ENCODE measurements around the gene ABCA8.
"Not testable (repeated sequence)": the region's sequence is repeated elsewhere in the genome, so short reads cannot be mapped to it uniquely, and the experiment has no call there.

The ABCA8 gene

GRCh38 chr17:68832109-68832802 is 122.9 kb downstream of the ABCA8 start:
- TF ChIP-seq, protein P1, sequence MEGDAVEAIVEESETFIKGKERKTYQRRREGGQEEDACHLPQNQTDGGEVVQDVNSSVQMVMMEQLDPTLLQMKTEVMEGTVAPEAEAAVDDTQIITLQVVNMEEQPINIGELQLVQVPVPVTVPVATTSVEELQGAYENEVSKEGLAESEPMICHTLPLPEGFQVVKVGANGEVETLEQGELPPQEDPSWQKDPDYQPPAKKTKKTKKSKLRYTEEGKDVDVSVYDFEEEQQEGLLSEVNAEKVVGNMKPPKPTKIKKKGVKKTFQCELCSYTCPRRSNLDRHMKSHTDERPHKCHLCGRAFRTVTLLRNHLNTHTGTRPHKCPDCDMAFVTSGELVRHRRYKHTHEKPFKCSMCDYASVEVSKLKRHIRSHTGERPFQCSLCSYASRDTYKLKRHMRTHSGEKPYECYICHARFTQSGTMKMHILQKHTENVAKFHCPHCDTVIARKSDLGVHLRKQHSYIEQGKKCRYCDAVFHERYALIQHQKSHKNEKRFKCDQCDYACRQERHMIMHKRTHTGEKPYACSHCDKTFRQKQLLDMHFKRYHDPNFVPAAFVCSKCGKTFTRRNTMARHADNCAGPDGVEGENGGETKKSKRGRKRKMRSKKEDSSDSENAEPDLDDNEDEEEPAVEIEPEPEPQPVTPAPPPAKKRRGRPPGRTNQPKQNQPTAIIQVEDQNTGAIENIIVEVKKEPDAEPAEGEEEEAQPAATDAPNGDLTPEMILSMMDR (IDR thresholded peaks at IDR 0.05; ENCODE audit: low read depth, low read length): no peak
- H3K4me3 ChIP-seq (replicated peaks in 1 of 2; ENCODE audit: low read depth in 2 of 2, low read length in 2 of 2): no peak overlapping the region
- no peak for DNase-seq (ENCODE audit: low read depth in 2 of 2)

DNA sequence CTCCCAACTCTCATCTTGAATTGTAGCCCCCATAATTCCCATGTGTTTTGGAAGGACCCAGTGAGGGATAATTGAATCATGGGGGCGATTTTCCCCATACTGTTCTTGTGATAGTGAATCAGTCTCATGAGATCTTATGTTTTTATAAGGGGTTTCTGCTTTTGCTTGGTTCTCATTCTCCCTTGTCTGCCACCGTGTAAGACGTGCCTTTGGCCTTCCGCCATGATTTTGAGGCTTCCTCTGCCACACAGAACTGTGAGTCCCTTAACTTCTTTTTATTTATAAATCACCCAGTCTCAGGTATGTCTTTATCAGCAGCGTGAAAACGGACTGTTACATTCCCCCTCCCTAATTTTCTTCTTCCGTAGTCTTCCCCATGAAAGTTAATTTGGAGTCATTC is 124.0 kb downstream of the ABCA8 start:
- no peak for DNase-seq (ENCODE audit: low read depth in 2 of 2)
- H3K4me3 ChIP-seq (replicated peaks in 1 of 2; ENCODE audit: low read depth in 2 of 2, low read length in 2 of 2): no peak overlapping the region
- TF ChIP-seq, protein P1 (IDR thresholded peaks at IDR 0.05; ENCODE audit: low read depth, low read length): no peak

DNA sequence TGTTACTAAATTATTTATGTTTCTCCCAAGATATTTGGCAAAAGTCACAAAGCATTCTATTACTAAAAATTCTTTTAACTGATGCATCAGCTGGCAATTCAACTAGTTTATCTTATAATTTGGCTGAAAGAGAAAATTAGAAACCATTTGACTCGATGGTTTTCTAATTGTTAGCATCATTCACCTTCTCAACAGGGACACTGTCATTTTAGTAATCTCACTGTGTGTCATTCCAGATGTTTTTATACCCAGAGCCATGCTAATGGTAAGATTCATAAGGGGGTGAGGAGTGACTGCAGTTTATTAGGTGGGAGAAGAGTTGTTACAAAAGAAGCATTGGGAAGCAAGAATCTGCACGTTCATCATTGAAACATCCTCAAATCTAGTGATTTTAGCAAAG is 124.9 kb downstream of the ABCA8 start:
- no peak for DNase-seq (ENCODE audit: low read depth in 2 of 2)
- no peak overlapping the region for H3K4me3 ChIP-seq (replicated peaks in 1 of 2; ENCODE audit: low read depth in 2 of 2, low read length in 2 of 2)
- TF ChIP-seq, protein P1 (IDR thresholded peaks at IDR 0.05; ENCODE audit: low read depth, low read length): no peak

- no peak for DNase-seq (ENCODE audit: low read depth in 2 of 2)
- H3K4me3 ChIP-seq (replicated peaks in 1 of 2; ENCODE audit: low read depth in 2 of 2, low read length in 2 of 2): no peak overlapping the region
- TF ChIP-seq, protein P1 (IDR thresholded peaks at IDR 0.05; ENCODE audit: low read depth, low read length): no peak
Measured at GRCh38 chr17:68829211-68829610, 126.0 kb downstream of the ABCA8 start.

DNA sequence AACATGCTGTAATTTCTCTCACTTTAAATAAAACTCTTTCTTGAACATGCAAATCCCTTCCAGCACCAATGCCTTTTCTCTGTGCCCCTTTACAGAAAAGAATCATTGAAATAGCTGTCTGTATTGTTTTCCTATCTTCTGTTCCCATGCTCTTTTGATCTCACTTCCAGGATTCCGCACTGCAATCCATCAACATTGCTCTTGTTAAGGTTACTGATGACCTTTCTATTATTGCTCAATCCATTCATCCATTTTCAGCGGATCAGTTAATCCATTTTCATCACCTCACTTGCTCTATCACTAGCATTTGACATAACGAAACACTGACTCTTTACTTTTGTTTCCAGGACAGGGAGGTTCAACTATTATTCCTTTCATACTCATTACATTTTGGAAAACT is 130.5 kb downstream of the ABCA8 start:
- TF ChIP-seq, protein P1 (IDR thresholded peaks at IDR 0.05; ENCODE audit: low read depth, low read length): no peak
- H3K4me3 ChIP-seq (replicated peaks in 1 of 2; ENCODE audit: low read depth in 2 of 2, low read length in 2 of 2): no peak overlapping the region
- no peak for DNase-seq (ENCODE audit: low read depth in 2 of 2)

GRCh38 chr17:68824185-68824584 is 131.0 kb downstream of the ABCA8 start:
- H3K4me3 ChIP-seq (replicated peaks in 1 of 2; ENCODE audit: low read depth in 2 of 2, low read length in 2 of 2): not testable (repeated sequence)

DNA sequence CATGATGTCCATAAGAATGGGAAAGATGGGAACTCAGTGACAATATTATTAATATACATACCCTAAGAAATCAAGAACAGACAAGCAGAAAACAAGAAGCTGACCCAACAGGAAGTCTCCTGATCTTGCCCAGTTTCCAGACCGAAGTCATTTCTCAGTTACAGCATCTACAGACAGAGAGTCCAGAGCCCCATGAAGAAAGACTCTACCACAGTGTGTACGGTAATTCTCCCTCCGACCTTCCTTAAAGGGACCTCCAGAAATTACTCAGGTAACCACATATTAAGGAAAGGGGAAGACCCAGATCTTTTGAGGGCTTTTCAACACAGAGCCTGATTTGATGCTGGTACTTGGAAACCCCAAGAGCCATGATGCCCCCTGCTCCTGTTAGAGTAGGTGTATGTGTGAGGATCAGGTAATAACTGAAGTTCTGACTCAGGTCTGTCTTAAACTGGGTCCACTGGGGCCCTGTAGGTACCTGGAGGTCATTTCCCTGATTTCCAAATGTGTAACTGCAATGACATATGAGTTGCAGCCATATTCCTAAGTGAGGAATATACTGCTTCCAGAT is 132.4 kb downstream of the ABCA8 start:
- DNase-seq (ENCODE audit: low read depth in 2 of 2): no peak
- H3K4me3 ChIP-seq (replicated peaks in 1 of 2; ENCODE audit: low read depth in 2 of 2, low read length in 2 of 2): no peak overlapping the region
- TF ChIP-seq, protein P1 (IDR thresholded peaks at IDR 0.05; ENCODE audit: low read depth, low read length): no peak

More at GRCh38 chr17:68824185-68824584, 131.0 kb downstream of the ABCA8 start:
- not testable (repeated sequence) for DNase-seq (ENCODE audit: low read depth in 2 of 2)
